ENCODE results near the gene KRT82.
"Not testable (repeated sequence)": the region's sequence is repeated elsewhere in the genome, so short reads cannot be mapped to it uniquely, and the experiment has no call there.

KRT82 gene

GRCh38 chr12:52356762-52357580 lies 49.2 kb downstream of the KRT82 start:
- DNase-seq: no peak

GRCh38 chr12:52356031-52356761 lies 49.9 kb downstream of the KRT82 start:
- DNase-seq: no peak

GRCh38 chr12:52355176-52355575 lies 51.0 kb downstream of the KRT82 start:
- DNase-seq: no peak

GRCh38 chr12:52354200-52354599 lies 51.9 kb downstream of the KRT82 start:
- no peak for DNase-seq

- DNase-seq: no peak
These were observed 52.4 kb downstream of the KRT82 start for GRCh38 chr12:52353766-52354165.

GRCh38 chr12:52352951-52353350 lies 53.2 kb downstream of the KRT82 start:
- DNase-seq: no peak

- peak; percentile 27 for DNase-seq
These were observed 54.7 kb downstream of the KRT82 start for GRCh38 chr12:52351196-52352059.

GRCh38 chr12:52350786-52351185 lies 55.3 kb downstream of the KRT82 start:
- DNase-seq: no peak

- no peak for DNase-seq
These were observed 56.0 kb downstream of the KRT82 start for GRCh38 chr12:52350021-52350620.

GRCh38 chr12:52349196-52349595 lies 56.9 kb downstream of the KRT82 start:
- no peak for DNase-seq

GRCh38 chr12:52347551-52348510 lies 58.3 kb downstream of the KRT82 start:
- no peak for DNase-seq

- DNase-seq: no peak
These were observed 59.1 kb downstream of the KRT82 start for GRCh38 chr12:52347016-52347415.

- no peak for DNase-seq
These were observed 59.5 kb downstream of the KRT82 start for GRCh38 chr12:52346593-52346992.

GRCh38 chr12:52345041-52345440 lies 61.1 kb downstream of the KRT82 start:
- DNase-seq: not testable (repeated sequence)

- no peak for DNase-seq
These were observed 62.0 kb downstream of the KRT82 start for GRCh38 chr12:52344111-52344510.

Measured in stimulated activated CD4-positive, alpha-beta T cell treated with anti-CD3 and anti-CD28 coated beads, Interleukin-4, amount 100 ng/mL, for 24 hours (primary cell).